HCT116 (cell line): ENCODE data around the gene AP3B1. TPM values are rescaled to one million over a fixed set of nuclear protein-coding genes. Genes with fewer than 3 reads are reported as not detected.

ENCODE experiments used
- ATAC-seq: fragments of 200-7000 bp; cut with Tn5 transposase; 2 replicates; pipeline ENCODE4 v1.9.1; 2020; ENCODE audit warnings: mild to moderate bottlenecking, moderate library complexity
- BruUV-seq: library from RNA; stranded (reverse); fragments of 400-500 nt; replicated peaks from 2 replicates; lab custom pipeline; 2021; lab: Mats Ljungman, UMichigan
- CTCF ChIA-PET: fragments of 300-600 bp; sonication (Branson Sonifier 250); formaldehyde crosslinking; loops from one replicate; lab custom pipeline; 2021; ENCODE audit warnings: antibody characterized with exemption; lab: Charles Lee
- POLR2A ChIA-PET: fragments of 300-600, 350-600 bp; sonication (Branson Sonifier 250); formaldehyde crosslinking; loops from one replicate; lab custom pipeline; 2021; ENCODE audit warnings: antibody characterized with exemption; lab: Charles Lee
- RAD21 ChIA-PET, 2 experiments: fragments of 300-600 bp; sonication (Branson Sonifier 250); formaldehyde crosslinking; loops; one replicate each; lab custom pipeline; 2023; ENCODE audit warnings: low total read pairs in 2 of 2; ENCODE audit not compliant: uncharacterized antibody in 2 of 2, unreplicated experiment in 2 of 2, low non-redundant PET in 1 of 2; lab: Charles Lee
- DNase-seq: peaks from one replicate; pipeline ENCODE4 v3.0.0-alpha.2; 2010; ENCODE audit warnings: low read depth, low spot score
- H2AFZ ChIP-seq: fragments of 200-600 bp; shearing (Covaris generic), sonication (generic); 2 replicates; pipeline ENCODE4 v1.6.1; 2017; ENCODE audit warnings: low read depth, mixed run types, mixed read lengths, antibody characterized with exemption, low read length; ENCODE audit not compliant: poor library complexity, severe bottlenecking
- H3K27ac ChIP-seq: 2 replicates; pipeline ENCODE4 v1.5.1; 2012; ENCODE audit warnings: low read depth, low read length
- H3K27me3 ChIP-seq: fragments of 200-600 bp; sonication (generic); 2 replicates; pipeline ENCODE4 v1.6.1; 2016; ENCODE audit warnings: mixed run types, low read length, mixed read lengths; ENCODE audit not compliant: insufficient read depth
- H3K36me3 ChIP-seq, 2 experiments: fragments of 200-500 bp in 1 of 2; fragments of 200-600 bp in 1 of 2; sonication (Bioruptor generic) in 1 of 2; sonication (generic) in 1 of 2; 2 replicates each; pipeline versions ENCODE4 v1.5.1 to v1.6.1; 2014 to 2016; ENCODE audit warnings: low read length in 2 of 2, inconsistent platforms in 1 of 2, mixed read lengths in 1 of 2, mixed run types in 1 of 2; ENCODE audit not compliant: insufficient read depth in 2 of 2, control insufficient read depth in 1 of 2
- H3K4me1 ChIP-seq, 2 experiments: fragments of 200-600 bp in 1 of 2; sonication (generic) in 1 of 2; 2 replicates each; pipeline versions ENCODE4 v1.5.1 to v1.6.1; 2012 to 2017; ENCODE audit warnings: low read length in 2 of 2, inconsistent platforms in 1 of 2, mild to moderate bottlenecking in 1 of 2, mixed read lengths in 1 of 2, mixed run types in 1 of 2, moderate library complexity in 1 of 2; ENCODE audit not compliant: insufficient read depth in 2 of 2, control insufficient read depth in 1 of 2
- H3K4me2 ChIP-seq: fragments of 200-600 bp; sonication (generic); 2 replicates; pipeline ENCODE4 v1.6.1; 2017; ENCODE audit warnings: mixed run types, low read length, mixed read lengths
- H3K4me3 ChIP-seq, 2 experiments: fragments of 200-600 bp in 1 of 2; sonication (generic) in 1 of 2; replicated peaks in 1 of 2; 2 replicates each; pipeline ENCODE4 v1.5.1; 2011 to 2016; ENCODE audit warnings: low read length in 2 of 2, control low read depth in 1 of 2, low read depth in 1 of 2, mild to moderate bottlenecking in 1 of 2, mixed read lengths in 1 of 2, mixed run types in 1 of 2
- H3K79me2 ChIP-seq: fragments of 200-600 bp; sonication (generic); 2 replicates; pipeline ENCODE4 v1.6.1; 2017; ENCODE audit warnings: mild to moderate bottlenecking, mixed run types, low read length, moderate library complexity, mixed read lengths; ENCODE audit not compliant: insufficient read depth
- H3K9ac ChIP-seq: fragments of 200-600 bp; sonication (generic); 2 replicates; pipeline ENCODE4 v1.6.1; 2016; ENCODE audit warnings: low read length, mixed read lengths
- H3K9me2 ChIP-seq: fragments of 200-600 bp; sonication (generic), shearing (Covaris generic); 2 replicates; pipeline ENCODE4 v1.6.1; 2017; ENCODE audit warnings: mixed run types, mild to moderate bottlenecking, moderate library complexity; ENCODE audit not compliant: insufficient read depth
- H3K9me3 ChIP-seq, 2 experiments: fragments of 200-500 bp in 1 of 2; fragments of 200-600 bp in 1 of 2; sonication (Bioruptor generic) in 1 of 2; sonication (generic) in 1 of 2; 2 replicates each; pipeline ENCODE4 v1.6.1; 2014 to 2017; ENCODE audit warnings: low read length in 2 of 2, mixed read lengths in 2 of 2, inconsistent platforms in 1 of 2, low read depth in 1 of 2, mild to moderate bottlenecking in 1 of 2, mixed run types in 1 of 2, moderate library complexity in 1 of 2; ENCODE audit not compliant: control insufficient read depth in 1 of 2, insufficient read depth in 1 of 2
- H4K20me1 ChIP-seq: fragments of 200-600 bp; sonication (generic), shearing (Covaris generic); 2 replicates; pipeline ENCODE4 v1.6.1; 2017; ENCODE audit warnings: mixed run types, mild to moderate bottlenecking, moderate library complexity; ENCODE audit not compliant: insufficient read depth
- CEBPB ChIP-seq: IDR thresholded peaks from 2 replicates; pipeline ENCODE4 v1.6.1; 2012; ENCODE audit warnings: low read depth
- JUND ChIP-seq: IDR thresholded peaks from 2 replicates; pipeline ENCODE4 v1.6.1; 2012
- POLR2AphosphoS5 ChIP-seq: IDR thresholded peaks from 2 replicates; pipeline ENCODE4 v1.6.1; 2011; ENCODE audit warnings: mild to moderate bottlenecking, low read depth, low read length, moderate library complexity
- RAD21 ChIP-seq: IDR thresholded peaks from 2 replicates; pipeline ENCODE4 v1.6.1; 2012; ENCODE audit warnings: low read depth, mild to moderate bottlenecking
- TCF7L2 ChIP-seq: IDR thresholded peaks from 2 replicates; pipeline ENCODE4 v1.7.0; 2011; ENCODE audit warnings: borderline replicate concordance, inconsistent platforms; ENCODE audit not compliant: insufficient read depth, insufficient read length; ENCODE audit errors: extremely low read depth
- YY1 ChIP-seq: IDR thresholded peaks from 2 replicates; pipeline ENCODE4 v1.6.1; 2011; ENCODE audit warnings: low read length, low read depth, moderate library complexity, mild to moderate bottlenecking; ENCODE audit not compliant: insufficient replicate concordance; ENCODE audit errors: extremely low read depth
- ZFX ChIP-seq: fragments of 450-650 bp; IDR thresholded peaks from 2 replicates; pipeline ENCODE4 v1.6.1; 2017
- ZNF274 ChIP-seq: fragments of 200-500 bp; sonication (Bioruptor generic); IDR thresholded peaks from 2 replicates; pipeline ENCODE4 v1.6.1; 2014; ENCODE audit warnings: mild to moderate bottlenecking, low read depth, low read length, inconsistent platforms
- intact Hi-C: fragments of 100-400 bp; cut with micrococcal nuclease; formaldehyde crosslinking; loops from 2 replicates; pipeline ENCODE4 v1.10.0; 2022
- total RNA-seq: library from RNA; stranded (reverse); gene quantifications from one replicate; pipeline ENCODE4 v1.2.1, GENCODE V29; 2021; ENCODE audit not compliant: unreplicated experiment
- TF ChIP-seq, protein P1 (sequence below), 3 experiments: fragments of 200-600 bp in 1 of 3; sonication (generic) in 1 of 3; IDR thresholded peaks in 2 of 3; conservative IDR thresholded peaks in 1 of 3; 2 replicates each; pipeline ENCODE4 v1.5.1; 2012 to 2017; ENCODE audit warnings: low read depth in 2 of 3, low read length in 2 of 3, antibody characterized with exemption in 1 of 3, borderline replicate concordance in 1 of 3, control low read depth in 1 of 3, mild to moderate bottlenecking in 1 of 3, mixed read lengths in 1 of 3, mixed run types in 1 of 3, moderate library complexity in 1 of 3; ENCODE audit not compliant: insufficient read depth in 1 of 3
- TF ChIP-seq, protein P2 (sequence below): IDR thresholded peaks from 2 replicates; pipeline ENCODE4 v1.6.1; 2011; ENCODE audit warnings: mild to moderate bottlenecking, low read length, moderate library complexity; ENCODE audit not compliant: insufficient replicate concordance; ENCODE audit errors: extremely low read depth

AP3B1 gene
- total RNA-seq, 1 experiment from 2014 or later, result 54.5 TPM

DNA sequence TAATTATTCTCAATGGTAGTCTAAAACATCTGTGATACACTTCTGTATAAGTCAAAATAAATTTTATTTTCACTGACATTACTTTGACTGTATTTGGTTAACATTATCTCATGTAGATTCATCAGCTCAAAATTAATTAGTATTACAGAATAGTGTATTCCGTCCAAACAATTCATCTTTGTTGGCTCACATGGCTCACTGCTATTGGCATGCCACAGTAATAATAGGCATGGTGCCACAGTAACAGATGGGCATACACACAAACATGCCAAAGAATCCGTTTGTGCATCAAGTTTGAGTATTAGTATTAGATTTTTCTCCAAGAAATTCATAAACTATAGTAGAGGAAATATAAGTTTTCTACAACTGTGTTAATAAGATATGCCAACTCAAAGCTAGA lies 14.2 kb downstream of the AP3B1 start:
- Histone ChIP-seq H3K79me2 (peaks cover 78% of the 10 kb centered on the region), H3K9me2 (no peaks in the 10 kb centered on the region)
- POLR2A ChIA-PET, result no interaction called here

More for the DNA sequence above, 14.2 kb downstream of the AP3B1 start:
- no peak overlapping the region for H3K27ac ChIP-seq
- 0 out of 2 replicates have a peak, but pooled peaks cover 4% of the 10 kb centered on the region for H4K20me1 ChIP-seq
- intact Hi-C loops, result no loop called here
- no peak overlapping the region for H3K4me2 ChIP-seq
- no peak for TF ChIP-seq RAD21
- no peak for TF ChIP-seq ZNF274
- TF ChIP-seq CEBPB, result no peak
- TF ChIP-seq POLR2AphosphoS5, result no peak
- no peak for TF ChIP-seq TCF7L2
- TF ChIP-seq YY1, result no peak
- TF ChIP-seq, protein P1, sequence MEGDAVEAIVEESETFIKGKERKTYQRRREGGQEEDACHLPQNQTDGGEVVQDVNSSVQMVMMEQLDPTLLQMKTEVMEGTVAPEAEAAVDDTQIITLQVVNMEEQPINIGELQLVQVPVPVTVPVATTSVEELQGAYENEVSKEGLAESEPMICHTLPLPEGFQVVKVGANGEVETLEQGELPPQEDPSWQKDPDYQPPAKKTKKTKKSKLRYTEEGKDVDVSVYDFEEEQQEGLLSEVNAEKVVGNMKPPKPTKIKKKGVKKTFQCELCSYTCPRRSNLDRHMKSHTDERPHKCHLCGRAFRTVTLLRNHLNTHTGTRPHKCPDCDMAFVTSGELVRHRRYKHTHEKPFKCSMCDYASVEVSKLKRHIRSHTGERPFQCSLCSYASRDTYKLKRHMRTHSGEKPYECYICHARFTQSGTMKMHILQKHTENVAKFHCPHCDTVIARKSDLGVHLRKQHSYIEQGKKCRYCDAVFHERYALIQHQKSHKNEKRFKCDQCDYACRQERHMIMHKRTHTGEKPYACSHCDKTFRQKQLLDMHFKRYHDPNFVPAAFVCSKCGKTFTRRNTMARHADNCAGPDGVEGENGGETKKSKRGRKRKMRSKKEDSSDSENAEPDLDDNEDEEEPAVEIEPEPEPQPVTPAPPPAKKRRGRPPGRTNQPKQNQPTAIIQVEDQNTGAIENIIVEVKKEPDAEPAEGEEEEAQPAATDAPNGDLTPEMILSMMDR (IDR thresholded peaks at IDR 0.05 in 2 of 3, conservative IDR thresholded peaks at IDR 0.05 in 1 of 3; ENCODE audit: borderline replicate concordance in 1 of 3, insufficient read depth in 1 of 3, low read depth in 2 of 3, low read length in 2 of 3), result no peak
- no peak for TF ChIP-seq JUND
- TF ChIP-seq, protein P2, sequence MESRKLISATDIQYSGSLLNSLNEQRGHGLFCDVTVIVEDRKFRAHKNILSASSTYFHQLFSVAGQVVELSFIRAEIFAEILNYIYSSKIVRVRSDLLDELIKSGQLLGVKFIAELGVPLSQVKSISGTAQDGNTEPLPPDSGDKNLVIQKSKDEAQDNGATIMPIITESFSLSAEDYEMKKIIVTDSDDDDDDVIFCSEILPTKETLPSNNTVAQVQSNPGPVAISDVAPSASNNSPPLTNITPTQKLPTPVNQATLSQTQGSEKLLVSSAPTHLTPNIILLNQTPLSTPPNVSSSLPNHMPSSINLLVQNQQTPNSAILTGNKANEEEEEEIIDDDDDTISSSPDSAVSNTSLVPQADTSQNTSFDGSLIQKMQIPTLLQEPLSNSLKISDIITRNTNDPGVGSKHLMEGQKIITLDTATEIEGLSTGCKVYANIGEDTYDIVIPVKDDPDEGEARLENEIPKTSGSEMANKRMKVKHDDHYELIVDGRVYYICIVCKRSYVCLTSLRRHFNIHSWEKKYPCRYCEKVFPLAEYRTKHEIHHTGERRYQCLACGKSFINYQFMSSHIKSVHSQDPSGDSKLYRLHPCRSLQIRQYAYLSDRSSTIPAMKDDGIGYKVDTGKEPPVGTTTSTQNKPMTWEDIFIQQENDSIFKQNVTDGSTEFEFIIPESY, result no peak
- TF ChIP-seq ZFX, result no peak
- ATAC-seq (no peak), DNase-seq (no peak)
- no peak overlapping the region for H2AFZ ChIP-seq
- H3K36me3 ChIP-seq, result no peaks in the 10 kb centered on the region
- no peak overlapping the region for H3K9ac ChIP-seq
- H3K4me1 ChIP-seq, result no peaks in the 10 kb centered on the region
- ChIA-PET RAD21 (no interaction called here), CTCF (no interaction called here)
- BruUV-seq, result no TSS peak
- no peak overlapping the region for H3K4me3 ChIP-seq
- no peaks in the 10 kb centered on the region for H3K9me3 ChIP-seq
- H3K27me3 ChIP-seq, result no peaks in the 10 kb centered on the region
